ENCODE measurements around the gene NXPH2.

The NXPH2 gene

DNA sequence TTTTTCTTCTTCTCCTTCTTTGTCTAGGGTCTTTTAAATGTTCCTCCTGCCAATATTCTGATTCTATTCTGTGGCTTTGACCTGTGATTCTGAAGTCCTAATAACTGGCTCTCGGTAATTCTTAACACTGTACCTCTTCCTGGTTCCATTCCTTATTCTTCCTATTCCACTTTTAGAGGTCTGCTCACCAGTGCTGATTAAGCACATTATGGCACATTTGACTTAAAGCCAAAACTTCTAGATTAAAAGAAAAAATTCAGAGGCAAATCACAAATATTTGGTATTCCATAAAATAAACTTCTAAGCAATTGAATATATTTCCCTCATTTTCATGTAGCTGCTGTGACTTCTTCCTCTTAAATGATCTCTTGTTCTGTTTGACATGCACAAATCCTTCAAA lies 47.5 kb downstream of the NXPH2 start:
- no peak overlapping the region for H3K4me3 ChIP-seq (ENCODE audit: low read depth, low read length)
- TF ChIP-seq CTCF (IDR thresholded peaks at IDR 0.05; ENCODE audit: borderline replicate concordance, insufficient read depth, low read depth, low read length): no peak

GRCh38 chr2:138730497-138731030 lies 49.6 kb downstream of the NXPH2 start:
- no peak overlapping the region for H3K4me3 ChIP-seq (ENCODE audit: low read depth, low read length)
- TF ChIP-seq CTCF (IDR thresholded peaks at IDR 0.05; ENCODE audit: borderline replicate concordance, insufficient read depth, low read depth, low read length): no peak

DNA sequence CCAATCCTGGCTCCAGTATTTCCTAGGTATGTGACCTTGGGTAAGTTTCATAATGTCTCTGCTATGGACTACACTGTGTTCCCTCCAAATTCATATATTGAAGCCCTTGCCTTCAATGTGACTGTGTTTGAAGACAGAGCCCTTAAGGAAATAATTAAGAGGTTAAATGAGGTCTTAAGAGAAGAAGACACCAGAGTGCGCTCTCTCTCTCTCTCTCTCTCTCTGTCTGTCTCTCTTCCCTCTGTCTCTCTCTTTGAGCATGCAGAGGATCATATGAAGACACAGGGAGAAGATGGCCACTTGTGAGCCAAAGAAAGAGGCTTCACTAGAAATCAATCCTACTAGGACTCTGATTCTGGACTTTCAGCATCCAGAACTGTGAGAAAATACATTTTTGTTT lies 52.2 kb downstream of the NXPH2 start:
- no peak for TF ChIP-seq CTCF (IDR thresholded peaks at IDR 0.05; ENCODE audit: borderline replicate concordance, insufficient read depth, low read depth, low read length)
- H3K4me3 ChIP-seq (ENCODE audit: low read depth, low read length): no peak overlapping the region

- H3K4me3 ChIP-seq (ENCODE audit: low read depth, low read length): no peak overlapping the region
- TF ChIP-seq CTCF (IDR thresholded peaks at IDR 0.05; ENCODE audit: borderline replicate concordance, insufficient read depth, low read depth, low read length): no peak
These were observed 53.5 kb downstream of the NXPH2 start for GRCh38 chr2:138726681-138727080.

DNA sequence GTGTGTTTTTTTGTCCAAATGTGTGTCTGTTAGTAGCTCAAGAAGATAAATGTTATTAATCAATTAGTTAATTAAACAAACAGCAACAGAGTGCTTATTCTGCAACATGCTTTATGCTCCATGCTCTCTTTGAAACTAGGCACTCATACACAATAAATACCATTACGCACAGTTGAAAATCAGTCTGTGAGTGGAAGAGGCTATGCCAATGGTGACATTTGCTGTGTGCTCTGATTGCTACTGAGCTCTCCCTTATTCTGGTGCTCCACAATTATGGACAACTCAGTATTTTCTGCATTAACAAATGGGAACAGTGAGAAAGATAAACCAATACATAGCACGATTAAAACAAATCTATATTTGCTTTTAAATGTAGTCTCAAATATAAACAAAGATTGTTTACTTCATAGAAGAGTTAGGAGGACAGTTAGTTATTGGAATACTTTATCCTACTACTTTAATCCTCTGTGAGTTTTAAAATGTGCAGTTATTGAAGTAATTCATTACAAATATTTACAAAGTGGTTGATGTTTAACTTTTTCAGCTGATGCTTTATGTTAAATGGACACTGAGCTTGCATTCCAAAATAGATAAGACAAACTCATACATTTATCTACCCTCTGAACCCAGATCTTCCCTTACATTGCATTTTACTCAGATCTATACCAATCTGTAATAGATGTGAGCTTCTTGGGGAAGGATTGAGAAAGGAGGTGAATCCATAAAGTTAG lies 55.3 kb downstream of the NXPH2 start:
- TF ChIP-seq CTCF (IDR thresholded peaks at IDR 0.05; ENCODE audit: borderline replicate concordance, insufficient read depth, low read depth, low read length): no peak
- no peak overlapping the region for H3K4me3 ChIP-seq (ENCODE audit: low read depth, low read length)

GRCh38 chr2:138724327-138724726 lies 55.9 kb downstream of the NXPH2 start:
- no peak for TF ChIP-seq CTCF (IDR thresholded peaks at IDR 0.05; ENCODE audit: borderline replicate concordance, insufficient read depth, low read depth, low read length)
- no peak overlapping the region for H3K4me3 ChIP-seq (ENCODE audit: low read depth, low read length)
